PFSK-1 (cell line): ENCODE data around the gene ABHD4.

Source experiments
- FOXP2 ChIP-seq: optimal IDR thresholded peaks from 2 replicates; pipeline ENCODE3; 2011; ENCODE audit warnings: borderline replicate concordance, control low read depth, inconsistent platforms; ENCODE audit not compliant: insufficient read depth; ENCODE audit errors: extremely low read length, extremely low read depth
- POLR2AphosphoS5 ChIP-seq: IDR thresholded peaks from 2 replicates; pipeline ENCODE4 v1.6.1; 2012; ENCODE audit warnings: low read depth, mild to moderate bottlenecking, control low read depth, low read length, moderate library complexity
- SIN3A ChIP-seq: IDR thresholded peaks from 2 replicates; pipeline ENCODE4 v1.6.1; 2012; ENCODE audit warnings: mild to moderate bottlenecking, low read length, moderate library complexity, borderline replicate concordance; ENCODE audit not compliant: insufficient read depth
- TAF1 ChIP-seq: IDR thresholded peaks from 2 replicates; pipeline ENCODE4 v1.6.1; 2012; ENCODE audit warnings: low read length, control low read depth, borderline replicate concordance; ENCODE audit not compliant: insufficient read depth
- TF ChIP-seq, protein P1 (sequence below), 2 experiments: IDR thresholded peaks; 2 replicates each; pipeline versions ENCODE4 v1.6.1 to v1.8.0; 2011 to 2012; ENCODE audit warnings: low read depth in 2 of 2, low read length in 2 of 2, control low read depth in 1 of 2, inconsistent platforms in 1 of 2, mild to moderate bottlenecking in 1 of 2, moderate library complexity in 1 of 2; ENCODE audit not compliant: insufficient read depth in 1 of 2

DNA sequence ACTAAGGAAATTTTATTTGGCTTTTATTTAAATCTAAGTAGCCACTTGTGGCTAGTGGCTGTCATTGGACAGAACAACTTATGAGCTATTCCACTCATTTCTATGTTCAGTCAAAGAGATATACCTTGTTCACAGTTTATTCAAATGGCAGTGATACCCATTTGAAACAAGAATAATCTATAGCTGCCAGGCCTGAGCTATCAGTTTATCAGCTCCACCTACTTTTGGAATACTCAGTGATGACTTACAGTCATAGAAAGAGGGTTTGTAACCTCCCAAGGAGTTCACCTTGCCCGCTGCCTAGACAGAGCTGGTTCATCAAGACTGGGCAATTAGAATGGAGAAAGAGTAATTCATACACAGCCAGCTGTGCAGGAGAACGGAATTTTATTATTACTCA is 4.5 kb upstream of the ABHD4 start:
- TF ChIP-seq POLR2AphosphoS5 (no peak), TAF1 (no peak), SIN3A (no peak), FOXP2 (no peak)
- TF ChIP-seq, protein P1, sequence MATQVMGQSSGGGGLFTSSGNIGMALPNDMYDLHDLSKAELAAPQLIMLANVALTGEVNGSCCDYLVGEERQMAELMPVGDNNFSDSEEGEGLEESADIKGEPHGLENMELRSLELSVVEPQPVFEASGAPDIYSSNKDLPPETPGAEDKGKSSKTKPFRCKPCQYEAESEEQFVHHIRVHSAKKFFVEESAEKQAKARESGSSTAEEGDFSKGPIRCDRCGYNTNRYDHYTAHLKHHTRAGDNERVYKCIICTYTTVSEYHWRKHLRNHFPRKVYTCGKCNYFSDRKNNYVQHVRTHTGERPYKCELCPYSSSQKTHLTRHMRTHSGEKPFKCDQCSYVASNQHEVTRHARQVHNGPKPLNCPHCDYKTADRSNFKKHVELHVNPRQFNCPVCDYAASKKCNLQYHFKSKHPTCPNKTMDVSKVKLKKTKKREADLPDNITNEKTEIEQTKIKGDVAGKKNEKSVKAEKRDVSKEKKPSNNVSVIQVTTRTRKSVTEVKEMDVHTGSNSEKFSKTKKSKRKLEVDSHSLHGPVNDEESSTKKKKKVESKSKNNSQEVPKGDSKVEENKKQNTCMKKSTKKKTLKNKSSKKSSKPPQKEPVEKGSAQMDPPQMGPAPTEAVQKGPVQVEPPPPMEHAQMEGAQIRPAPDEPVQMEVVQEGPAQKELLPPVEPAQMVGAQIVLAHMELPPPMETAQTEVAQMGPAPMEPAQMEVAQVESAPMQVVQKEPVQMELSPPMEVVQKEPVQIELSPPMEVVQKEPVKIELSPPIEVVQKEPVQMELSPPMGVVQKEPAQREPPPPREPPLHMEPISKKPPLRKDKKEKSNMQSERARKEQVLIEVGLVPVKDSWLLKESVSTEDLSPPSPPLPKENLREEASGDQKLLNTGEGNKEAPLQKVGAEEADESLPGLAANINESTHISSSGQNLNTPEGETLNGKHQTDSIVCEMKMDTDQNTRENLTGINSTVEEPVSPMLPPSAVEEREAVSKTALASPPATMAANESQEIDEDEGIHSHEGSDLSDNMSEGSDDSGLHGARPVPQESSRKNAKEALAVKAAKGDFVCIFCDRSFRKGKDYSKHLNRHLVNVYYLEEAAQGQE (IDR thresholded peaks at IDR 0.05; ENCODE audit: insufficient read depth in 1 of 2, low read depth in 2 of 2, low read length in 2 of 2): no peak
